PFSK-1 (cell line): ENCODE data around the gene UBASH3A.

Experiments used
- FOXP2 ChIP-seq: optimal IDR thresholded peaks from 2 replicates; pipeline ENCODE3; 2011; ENCODE audit warnings: borderline replicate concordance, control low read depth, inconsistent platforms; ENCODE audit not compliant: insufficient read depth; ENCODE audit errors: extremely low read length, extremely low read depth
- POLR2AphosphoS5 ChIP-seq: IDR thresholded peaks from 2 replicates; pipeline ENCODE4 v1.6.1; 2012; ENCODE audit warnings: low read depth, mild to moderate bottlenecking, control low read depth, low read length, moderate library complexity
- REST ChIP-seq, 2 experiments: IDR thresholded peaks; 2 replicates each; pipeline versions ENCODE4 v1.6.1 to v1.8.0; 2011 to 2012; ENCODE audit warnings: low read depth in 2 of 2, low read length in 2 of 2, control low read depth in 1 of 2, inconsistent platforms in 1 of 2, mild to moderate bottlenecking in 1 of 2, moderate library complexity in 1 of 2; ENCODE audit not compliant: insufficient read depth in 1 of 2
- SIN3A ChIP-seq: IDR thresholded peaks from 2 replicates; pipeline ENCODE4 v1.6.1; 2012; ENCODE audit warnings: mild to moderate bottlenecking, low read length, moderate library complexity, borderline replicate concordance; ENCODE audit not compliant: insufficient read depth
- TAF1 ChIP-seq: IDR thresholded peaks from 2 replicates; pipeline ENCODE4 v1.6.1; 2012; ENCODE audit warnings: low read length, control low read depth, borderline replicate concordance; ENCODE audit not compliant: insufficient read depth

The UBASH3A gene

GRCh38 chr21:42381347-42381984 lies 22.2 kb upstream of the UBASH3A start:
- TF ChIP-seq POLR2AphosphoS5, result no peak
- no peak for TF ChIP-seq FOXP2
- no peak for TF ChIP-seq TAF1
- TF ChIP-seq SIN3A, result no peak
- TF ChIP-seq REST (IDR thresholded peaks at IDR 0.05; ENCODE audit: insufficient read depth in 1 of 2, low read depth in 2 of 2, low read length in 2 of 2), result no peak

GRCh38 chr21:42382915-42383314 lies 20.8 kb upstream of the UBASH3A start:
- TF ChIP-seq FOXP2 (no peak), SIN3A (no peak), POLR2AphosphoS5 (no peak), TAF1 (no peak), REST (IDR thresholded peaks at IDR 0.05; ENCODE audit: insufficient read depth in 1 of 2, low read depth in 2 of 2, low read length in 2 of 2) (no peak)

GRCh38 chr21:42383331-42383730 lies 20.4 kb upstream of the UBASH3A start:
- TF ChIP-seq SIN3A (no peak), TAF1 (no peak), POLR2AphosphoS5 (no peak), FOXP2 (no peak), REST (IDR thresholded peaks at IDR 0.05; ENCODE audit: insufficient read depth in 1 of 2, low read depth in 2 of 2, low read length in 2 of 2) (no peak)

- TF ChIP-seq FOXP2, result no peak
- no peak for TF ChIP-seq SIN3A
- no peak for TF ChIP-seq REST (IDR thresholded peaks at IDR 0.05; ENCODE audit: insufficient read depth in 1 of 2, low read depth in 2 of 2, low read length in 2 of 2)
- no peak for TF ChIP-seq POLR2AphosphoS5
- TF ChIP-seq TAF1, result no peak
Measured at GRCh38 chr21:42384156-42384945, 19.4 kb upstream of the UBASH3A start.
